ENCODE measurements around the gene ITGAE.
"Not testable (repeated sequence)": the region's sequence is repeated elsewhere in the genome, so short reads cannot be mapped to it uniquely, and the experiment has no call there.

Gene ITGAE

GRCh38 chr17:3761918-3762380, 39.0 kb downstream of the ITGAE start:
- DNase-seq (ENCODE audit: low read depth in 2 of 2) = no peak

DNA sequence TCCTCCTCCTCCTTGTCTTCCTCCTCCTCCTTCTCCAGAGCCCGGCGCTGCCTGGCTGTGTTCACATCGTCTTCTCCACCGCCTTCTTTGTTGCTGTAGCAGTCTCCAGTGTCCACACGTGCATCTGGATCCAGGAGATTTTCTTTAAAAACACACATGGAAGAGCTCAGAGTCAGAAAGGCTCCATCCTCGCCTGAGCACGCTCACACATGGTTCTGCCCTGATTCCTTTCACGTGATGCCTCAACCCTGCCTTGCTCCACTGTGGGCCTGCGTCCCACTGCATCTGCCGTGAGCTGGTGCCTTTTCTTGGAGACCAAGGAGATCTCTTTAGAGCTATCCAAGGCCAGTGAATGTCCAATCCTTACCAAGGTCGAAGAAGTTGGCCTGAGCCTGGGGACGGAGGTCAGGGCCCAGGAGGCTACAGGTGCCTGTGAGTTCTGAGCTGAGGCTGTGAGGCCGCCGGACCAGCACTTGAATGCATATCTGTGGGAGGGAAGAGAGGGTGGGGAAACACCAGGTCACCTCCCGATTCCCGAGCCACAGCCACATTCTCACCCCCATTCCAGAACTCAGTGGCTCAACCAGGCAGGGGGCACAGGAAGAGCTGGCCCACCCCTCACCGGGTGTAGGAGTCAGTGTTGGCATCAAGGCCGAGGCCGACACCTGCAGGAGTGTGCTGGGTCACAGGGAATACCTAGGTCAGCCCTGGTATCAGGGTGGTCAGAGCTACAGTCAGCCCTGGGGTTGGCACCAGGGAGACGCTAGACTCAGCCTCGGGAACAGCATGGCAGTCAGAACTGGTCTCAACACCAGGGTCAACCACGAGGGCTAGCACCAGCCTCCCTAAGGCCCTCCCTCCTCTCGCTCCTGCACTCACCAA, 39.7 kb downstream of the ITGAE start:
- DNase-seq (ENCODE audit: low read depth in 2 of 2) = no peak

DNA sequence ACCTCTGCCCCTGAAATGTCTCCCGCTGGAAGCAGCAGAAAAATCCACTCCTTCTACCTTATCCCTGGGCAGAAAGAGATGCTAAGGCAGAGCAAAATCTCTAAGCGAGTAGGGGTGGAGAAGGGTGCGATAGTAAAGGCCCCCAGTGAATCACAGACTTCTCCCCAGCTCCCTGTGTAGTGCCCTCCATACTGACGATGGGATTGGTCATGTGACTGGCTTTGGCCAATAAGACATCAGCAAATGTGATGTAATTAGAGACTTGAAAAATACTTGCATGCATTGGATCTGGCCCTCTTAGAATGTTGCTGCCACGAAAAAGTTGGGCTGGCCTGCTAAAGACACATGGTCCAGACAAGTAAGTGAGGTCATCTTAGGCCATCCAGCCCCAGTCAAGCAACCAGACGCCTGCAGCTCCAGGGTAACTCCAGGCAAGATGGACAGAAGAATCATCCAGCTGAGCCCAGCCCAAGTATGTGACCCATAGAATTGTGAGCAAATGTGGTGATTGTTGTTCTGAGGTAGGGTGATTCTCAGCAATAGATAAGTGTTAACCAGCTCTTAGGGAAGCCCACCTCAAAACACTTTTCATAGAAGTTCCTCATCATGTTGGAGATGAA, 41.3 kb downstream of the ITGAE start:
- DNase-seq (ENCODE audit: low read depth in 2 of 2) = no peak

GRCh38 chr17:3755335-3756030, 45.5 kb downstream of the ITGAE start:
- no peak for DNase-seq (ENCODE audit: low read depth in 2 of 2)

DNA sequence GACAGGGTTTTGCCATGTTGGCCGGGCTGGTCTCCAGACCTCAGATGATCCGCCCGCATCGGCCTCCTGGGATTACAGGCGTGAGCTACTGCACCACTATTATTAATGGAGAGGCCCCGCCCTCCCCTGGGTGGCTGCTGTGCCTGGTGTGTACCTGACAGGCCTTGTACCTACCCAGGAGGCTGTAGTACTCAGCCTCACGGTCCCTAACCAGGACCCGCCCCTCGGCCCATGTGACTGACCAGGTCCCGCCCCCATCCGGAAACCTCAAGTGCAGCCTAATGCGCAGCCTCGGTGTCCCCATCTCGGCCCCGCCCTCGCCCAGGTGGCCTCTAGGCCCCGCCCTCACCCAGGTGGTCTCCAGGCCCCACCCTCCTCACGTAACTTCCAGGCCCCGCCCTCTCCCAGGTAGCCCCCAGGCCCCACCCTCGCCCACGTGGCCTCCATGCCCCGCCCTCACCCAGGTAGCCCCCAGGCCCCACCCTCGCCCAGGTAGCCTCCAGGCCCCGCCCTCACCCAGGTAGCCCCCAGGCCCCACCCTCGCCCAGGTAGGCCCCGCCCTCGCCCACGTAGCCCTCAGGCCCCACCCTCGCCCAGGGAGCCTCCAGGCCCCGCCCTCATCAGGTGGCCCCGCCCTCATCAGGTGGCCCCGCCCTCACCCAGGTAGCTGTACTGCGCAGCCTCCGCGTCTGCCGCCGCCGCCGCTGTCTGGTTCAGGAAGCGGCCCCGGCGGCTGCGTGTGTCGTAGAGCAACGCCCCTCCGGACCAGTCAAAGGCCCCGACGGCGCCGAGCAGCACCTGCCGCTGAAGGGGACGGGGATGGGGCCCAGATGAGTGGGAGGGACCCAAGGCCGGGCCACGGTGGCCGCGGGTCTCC, 46.3 kb downstream of the ITGAE start:
- no peak for DNase-seq (ENCODE audit: low read depth in 2 of 2)

GRCh38 chr17:3754066-3754457, 46.9 kb downstream of the ITGAE start:
- no peak for DNase-seq (ENCODE audit: low read depth in 2 of 2)

- DNase-seq (ENCODE audit: low read depth in 2 of 2) = no peak
These were observed 47.4 kb downstream of the ITGAE start for GRCh38 chr17:3753624-3754023.

GRCh38 chr17:3751836-3752235, 49.2 kb downstream of the ITGAE start:
- DNase-seq (ENCODE audit: low read depth in 2 of 2) = no peak

GRCh38 chr17:3750926-3751325, 50.1 kb downstream of the ITGAE start:
- DNase-seq (ENCODE audit: low read depth in 2 of 2) = no peak

- DNase-seq (ENCODE audit: low read depth in 2 of 2) = no peak
These were observed 50.7 kb downstream of the ITGAE start for GRCh38 chr17:3750296-3750695.

- no peak for DNase-seq (ENCODE audit: low read depth in 2 of 2)
These were observed 52.4 kb downstream of the ITGAE start for GRCh38 chr17:3748576-3748975.

DNA sequence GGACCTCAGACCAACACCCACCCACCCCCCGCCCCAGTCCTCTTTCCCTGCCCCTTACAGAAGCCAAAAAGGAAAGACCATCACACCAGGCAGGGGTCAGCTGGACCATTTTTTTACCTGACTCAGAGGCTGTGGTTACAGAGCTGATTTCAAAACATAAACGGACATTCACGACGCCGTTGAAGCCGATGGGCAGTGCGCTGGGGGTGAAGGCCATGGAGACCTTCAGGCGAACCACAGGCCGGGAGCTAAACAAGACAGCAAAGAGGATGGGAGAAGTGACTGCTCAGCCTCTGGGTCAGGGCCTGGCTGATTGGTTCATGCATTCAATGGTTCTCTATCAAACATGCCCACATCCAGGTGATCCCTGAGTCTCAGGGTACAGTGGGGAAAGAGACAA, 53.2 kb downstream of the ITGAE start:
- no peak for DNase-seq (ENCODE audit: low read depth in 2 of 2)

- DNase-seq (ENCODE audit: low read depth in 2 of 2) = no peak
These were observed 55.9 kb downstream of the ITGAE start for GRCh38 chr17:3745071-3745470.

DNA sequence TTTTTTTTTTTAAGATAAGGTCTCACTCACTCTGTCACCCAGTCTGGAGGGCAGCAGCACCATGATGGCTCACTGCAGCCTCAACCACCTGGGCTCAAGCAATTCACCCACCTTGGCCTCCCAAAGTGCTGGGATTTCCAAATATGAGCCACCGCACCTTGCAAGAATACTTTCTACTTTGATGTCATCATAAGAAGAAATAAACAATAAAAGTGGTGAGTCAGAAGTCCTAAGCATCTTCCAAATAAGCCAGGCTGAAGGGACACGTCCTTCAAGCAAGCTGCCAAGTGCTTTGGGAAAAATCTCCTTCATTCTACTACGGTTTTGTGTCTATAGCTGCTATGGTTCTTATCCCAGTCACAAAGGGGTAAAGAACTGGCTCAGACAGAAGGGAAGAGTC, 57.0 kb downstream of the ITGAE start:
- no peak for DNase-seq (ENCODE audit: low read depth in 2 of 2)

DNA sequence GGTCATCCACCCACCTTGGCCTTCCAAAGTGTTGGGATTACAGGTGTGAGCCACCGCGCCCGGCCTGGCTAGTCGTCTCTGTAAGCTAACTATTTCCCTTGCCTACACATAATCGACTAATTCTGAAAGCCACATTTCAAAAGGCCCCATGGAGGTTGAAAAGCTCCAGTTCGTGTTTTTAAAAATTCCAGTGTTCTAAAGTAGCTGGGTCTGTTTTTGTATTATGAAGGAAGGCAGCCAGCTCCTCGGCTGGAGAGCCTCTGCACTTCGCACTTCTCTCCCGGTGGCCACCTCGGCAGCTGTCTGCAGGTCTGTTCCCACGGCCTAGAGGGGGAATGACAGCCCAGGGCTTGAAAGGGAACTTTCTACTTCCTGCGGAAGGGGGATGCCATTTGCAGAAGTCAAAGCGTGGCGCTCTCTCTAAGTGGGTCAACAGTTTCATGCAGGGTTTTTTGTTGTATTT, 60.3 kb downstream of the ITGAE start:
- no peak for DNase-seq (ENCODE audit: low read depth in 2 of 2)

GRCh38 chr17:3739422-3740124, 61.4 kb downstream of the ITGAE start:
- no peak for DNase-seq (ENCODE audit: low read depth in 2 of 2)

DNA sequence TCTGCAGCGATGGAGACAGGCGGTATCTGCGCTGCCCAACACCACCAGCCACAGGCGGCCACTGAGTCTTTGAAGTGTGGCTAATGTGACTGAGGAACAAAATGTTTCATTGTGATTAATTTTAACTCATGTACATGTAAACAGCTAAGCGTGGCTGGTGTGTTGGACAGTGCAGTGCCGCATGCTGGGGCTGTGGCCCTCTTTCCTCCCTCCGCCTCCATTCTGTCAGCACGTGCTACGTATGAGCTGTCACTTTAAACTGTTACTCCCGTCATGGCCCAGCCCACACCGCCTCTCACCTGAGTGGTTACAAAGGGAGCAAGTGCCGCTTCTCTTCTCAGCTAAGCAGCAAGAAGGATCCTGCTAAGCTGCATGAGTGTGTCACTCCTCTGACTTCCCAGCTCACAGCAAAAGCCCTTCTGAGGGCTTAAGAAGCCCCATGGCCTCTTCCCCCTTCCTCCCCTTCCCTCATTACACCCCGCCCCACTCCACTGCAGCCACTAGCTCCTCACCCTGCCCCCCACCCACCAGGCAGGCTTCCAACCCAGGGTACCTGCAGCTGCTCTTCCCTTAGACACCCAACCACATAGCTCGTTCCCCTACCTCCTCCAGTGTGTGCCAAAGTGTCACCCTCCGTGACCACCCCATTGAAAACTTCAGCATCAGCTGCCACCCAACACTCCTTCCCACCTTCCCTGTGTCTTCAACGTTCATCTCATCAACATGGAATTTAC, 62.3 kb downstream of the ITGAE start:
- DNase-seq (ENCODE audit: low read depth in 2 of 2) = no peak

DNA sequence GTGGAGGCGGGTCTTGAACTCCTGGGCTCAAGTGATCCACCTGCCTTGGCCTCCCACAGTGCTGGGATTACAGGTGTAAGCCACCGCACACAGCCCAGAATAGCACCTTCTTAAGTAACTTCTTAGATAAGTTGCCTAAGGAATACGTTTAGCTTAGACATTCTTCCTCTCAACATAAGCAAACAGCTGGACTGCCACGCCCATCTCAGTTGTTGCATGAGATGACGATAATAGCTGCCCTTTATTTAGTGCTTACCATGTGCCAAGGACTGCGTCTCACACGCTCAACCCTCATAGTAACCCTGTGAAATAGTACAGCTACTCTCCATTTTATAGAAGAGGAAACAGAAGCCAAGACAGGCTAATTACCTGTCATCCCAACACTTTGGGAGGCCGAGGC, 65.5 kb downstream of the ITGAE start:
- no peak for DNase-seq (ENCODE audit: low read depth in 2 of 2)

- not testable (repeated sequence) for DNase-seq (ENCODE audit: low read depth in 2 of 2)
These were observed 66.1 kb downstream of the ITGAE start for GRCh38 chr17:3734911-3735276.

- no peak for DNase-seq (ENCODE audit: low read depth in 2 of 2)
These were observed 68.8 kb downstream of the ITGAE start for GRCh38 chr17:3732210-3732621.
